HG02852 (cell line): ENCODE measurements around the gene C1D.
"Not testable (repeated sequence)": the region's sequence is repeated elsewhere in the genome, so short reads cannot be mapped to it uniquely, and the experiment has no call there.

ENCODE experiments used
- ATAC-seq: cut with Tn5 transposase; IDR thresholded peaks from one replicate; pipeline ENCODE4 v1.9.1; 2021; ENCODE audit warnings: mild to moderate bottlenecking, moderate library complexity; ENCODE audit not compliant: unreplicated experiment

C1D gene, protein sequence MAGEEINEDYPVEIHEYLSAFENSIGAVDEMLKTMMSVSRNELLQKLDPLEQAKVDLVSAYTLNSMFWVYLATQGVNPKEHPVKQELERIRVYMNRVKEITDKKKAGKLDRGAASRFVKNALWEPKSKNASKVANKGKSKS

DNA sequence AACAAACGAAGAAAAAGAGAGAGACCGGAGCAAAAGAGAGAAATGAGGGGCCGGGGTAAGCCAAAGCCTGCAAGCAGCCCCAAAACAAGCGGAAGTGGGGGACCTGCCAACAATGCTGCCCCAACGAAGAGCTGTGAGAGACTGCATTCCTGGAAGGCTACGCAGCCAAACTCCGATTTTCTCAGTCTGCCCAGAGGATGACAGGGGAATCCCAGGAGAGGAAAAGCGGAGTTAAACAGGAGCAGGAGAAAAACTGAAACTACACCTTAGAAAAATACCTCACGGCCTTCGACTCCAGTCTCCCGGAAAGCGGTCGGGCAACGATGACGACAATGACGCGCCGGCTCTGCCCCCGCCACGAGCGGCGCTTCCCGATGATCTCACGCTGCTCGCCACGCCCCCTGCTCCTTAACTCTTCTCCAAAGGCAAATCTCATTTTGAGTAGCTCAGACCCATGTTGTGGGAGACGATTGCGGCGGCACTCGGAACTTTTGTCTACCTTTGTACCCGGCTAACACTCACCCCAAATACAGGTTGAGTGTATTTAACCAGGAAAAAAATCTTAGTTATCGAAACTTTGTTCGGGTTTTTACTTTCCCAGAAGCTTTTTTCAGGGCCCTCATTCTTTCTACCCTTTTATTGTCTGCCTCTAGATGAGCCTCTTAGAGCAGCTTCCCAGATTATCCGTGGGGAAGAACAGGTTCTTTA lies at the start of gene C1D:
Gene C1D, minus strand, starts transcription at position 325 of the 708 bp plus-strand sequence. CDS start 15,694 bp downstream, outside the sequence.
- peak; percentile 90 for ATAC-seq

DNA sequence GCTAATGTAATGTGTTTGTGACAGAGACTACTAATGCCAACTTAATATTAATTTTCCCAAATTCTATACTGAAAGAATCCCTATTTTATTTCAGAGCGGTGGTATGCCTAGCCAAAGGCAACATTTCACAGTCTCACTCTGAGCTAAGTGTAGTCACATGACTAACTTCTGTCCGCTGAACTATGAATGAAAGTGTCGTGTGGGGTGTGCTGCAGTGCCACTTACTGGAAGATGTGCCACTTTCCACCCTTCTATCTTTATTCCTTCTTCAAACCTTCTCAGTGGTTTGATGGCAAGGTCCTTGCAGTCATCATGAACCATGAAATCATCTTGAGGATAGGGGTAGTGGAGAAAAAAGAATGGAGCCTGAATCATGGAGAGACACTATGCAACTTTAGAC lies 47.3 kb upstream of the C1D start:
- ATAC-seq: peak; percentile 78

DNA sequence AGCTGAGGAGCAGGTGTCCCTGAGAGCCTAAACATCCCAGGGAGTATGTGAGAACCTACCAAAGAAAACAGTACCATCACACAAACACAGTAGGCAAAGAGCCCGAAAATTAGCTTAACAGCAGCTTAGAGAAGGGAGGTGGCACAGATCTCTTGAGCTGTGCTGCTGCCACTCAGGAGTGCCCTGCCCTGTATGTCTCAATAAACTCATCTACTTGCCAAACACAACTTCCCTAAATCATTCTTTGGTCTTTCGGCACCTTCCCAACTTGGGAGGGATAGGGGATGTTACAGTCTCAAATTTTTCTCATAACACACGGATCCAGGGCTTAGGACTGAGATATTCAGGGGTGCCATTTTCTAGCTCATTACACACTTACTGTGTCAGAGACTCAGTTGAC lies 45.3 kb upstream of the C1D start:
- ATAC-seq: no peak

DNA sequence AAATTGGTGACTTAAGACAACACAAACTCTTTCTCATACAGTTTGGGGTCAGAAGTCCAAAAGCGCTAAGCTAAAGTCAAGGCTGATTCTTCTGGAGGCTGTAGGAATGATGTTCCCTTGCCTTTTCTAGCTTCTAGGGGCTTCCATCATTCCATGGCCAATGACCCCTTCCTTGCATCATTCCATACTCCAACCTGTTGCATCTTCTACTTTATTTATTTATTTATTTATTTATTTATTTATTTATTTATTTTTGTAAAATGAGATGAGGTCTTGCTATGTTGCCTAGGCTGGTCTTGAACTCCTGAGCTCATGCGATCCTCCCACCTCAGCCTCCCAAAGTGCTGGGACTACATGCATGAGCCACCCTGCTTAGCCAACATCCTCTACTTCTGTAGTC lies 44.7 kb upstream of the C1D start:
- ATAC-seq: no peak

DNA sequence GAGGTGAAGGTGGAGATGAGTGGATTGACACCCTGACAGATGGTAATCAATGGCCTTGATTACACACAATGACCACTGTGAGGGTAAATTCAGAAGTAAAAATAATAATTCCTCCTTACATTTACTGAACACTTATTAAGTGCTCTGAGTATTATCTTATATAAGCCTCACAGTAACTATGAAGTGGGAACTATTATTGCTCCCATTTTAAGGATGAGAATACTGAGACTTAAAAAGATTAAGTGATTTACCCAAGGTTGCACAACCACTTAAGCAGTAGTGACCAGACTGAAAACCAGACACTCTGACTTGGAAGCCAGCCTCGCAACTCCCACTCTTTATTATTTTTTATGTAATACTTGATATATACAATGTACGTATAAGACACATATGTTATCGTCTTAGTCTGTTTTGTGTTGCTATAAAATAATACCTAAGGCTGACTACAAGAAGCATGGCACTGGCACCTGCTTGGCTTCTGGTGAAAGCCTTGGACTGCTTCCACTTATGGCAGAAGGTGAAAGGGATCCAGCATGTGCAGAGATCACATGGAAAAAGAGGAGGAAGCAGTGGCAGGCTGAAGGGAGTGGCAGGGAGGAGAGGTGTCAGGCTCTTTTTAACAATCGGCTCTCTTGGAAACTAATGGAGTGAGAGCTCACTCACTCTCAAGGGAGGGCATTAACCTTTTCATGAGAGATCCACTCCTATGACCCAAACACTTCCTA lies 41.5 kb upstream of the C1D start:
- no peak for ATAC-seq

DNA sequence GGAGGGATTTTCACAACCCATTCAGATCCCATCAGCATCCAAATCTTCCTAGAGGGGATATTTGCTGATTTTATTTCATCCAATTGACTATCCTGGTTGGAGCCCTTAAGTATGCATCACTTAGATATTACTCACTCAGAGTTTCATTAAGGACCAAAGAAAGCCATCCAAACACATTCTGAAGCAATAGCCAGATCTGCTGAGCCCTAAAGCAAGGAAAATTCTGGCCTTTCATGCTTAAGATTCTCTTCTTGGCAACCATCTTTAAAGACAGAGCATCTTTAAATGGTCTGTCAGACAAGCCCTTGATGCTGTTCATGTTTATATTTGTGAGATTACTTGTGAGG lies 40.9 kb upstream of the C1D start:
- no peak for ATAC-seq

DNA sequence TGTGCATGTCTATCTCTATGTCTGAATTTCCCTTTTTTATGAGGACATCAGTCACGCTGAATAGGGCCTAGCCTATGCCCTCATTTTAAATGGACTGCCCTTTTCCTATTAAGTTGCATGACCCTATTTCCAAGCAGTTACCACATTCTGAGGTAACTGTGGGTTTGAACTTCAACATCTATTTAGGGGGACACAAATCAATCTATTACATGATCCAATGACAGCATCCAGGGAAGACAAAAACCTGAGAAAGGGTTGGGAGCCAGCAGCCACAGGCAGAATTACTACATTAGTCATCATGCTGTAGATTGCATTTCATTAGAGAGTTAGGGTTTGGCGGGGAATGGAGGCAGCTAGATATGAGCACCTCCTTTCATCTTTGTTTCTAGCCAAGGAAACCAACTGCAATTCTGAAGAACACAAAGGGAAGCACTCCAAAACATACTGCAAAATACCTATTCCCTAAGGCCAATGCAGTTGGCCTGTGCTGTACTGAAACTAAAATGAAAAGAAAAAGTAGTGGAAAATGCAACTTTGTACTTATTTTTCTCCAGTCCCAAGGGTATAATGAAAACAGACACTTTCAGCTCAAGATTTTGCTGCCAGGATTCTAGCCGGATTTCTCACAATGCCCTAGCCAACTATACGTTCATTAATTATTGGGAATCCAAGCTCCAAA lies 40.4 kb upstream of the C1D start:
- ATAC-seq: no peak

DNA sequence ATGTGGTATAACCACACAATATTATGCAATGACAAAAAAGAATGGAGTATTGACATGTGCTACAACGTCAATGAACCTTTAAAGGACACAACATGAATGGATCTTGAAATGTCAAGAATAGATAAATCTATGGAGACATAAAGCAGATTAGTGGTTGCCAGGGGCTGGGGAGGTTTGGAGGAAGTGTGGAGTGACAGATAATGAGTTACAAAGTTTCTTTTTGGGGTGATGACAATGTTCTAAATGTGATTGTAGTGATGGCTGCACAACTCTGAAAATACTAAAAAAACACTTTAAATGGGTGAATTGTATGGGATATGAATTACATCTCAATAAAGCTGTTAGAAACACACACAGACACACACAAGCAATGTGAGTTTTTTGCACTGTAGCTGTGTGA lies 37.4 kb upstream of the C1D start:
- no peak for ATAC-seq

DNA sequence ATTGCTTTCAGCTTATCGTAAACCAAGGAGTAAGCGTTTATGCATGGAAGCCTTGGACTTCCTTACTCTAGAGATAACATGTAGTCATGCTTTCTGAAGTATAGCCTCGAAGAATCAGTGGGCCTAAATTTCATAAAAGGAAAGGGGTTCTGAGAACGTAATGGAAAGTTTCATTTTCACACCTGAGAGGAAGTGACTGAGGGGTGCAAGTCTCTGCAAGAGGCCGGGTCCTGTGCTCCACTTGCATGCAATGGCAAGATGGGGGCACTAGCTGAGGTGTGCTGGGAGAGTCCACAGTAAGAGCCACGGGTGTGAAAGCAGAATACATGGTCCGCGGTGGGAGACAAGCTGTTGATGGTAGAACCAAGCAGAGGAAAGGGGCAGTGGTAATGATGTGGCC lies 36.5 kb upstream of the C1D start:
- ATAC-seq: no peak

DNA sequence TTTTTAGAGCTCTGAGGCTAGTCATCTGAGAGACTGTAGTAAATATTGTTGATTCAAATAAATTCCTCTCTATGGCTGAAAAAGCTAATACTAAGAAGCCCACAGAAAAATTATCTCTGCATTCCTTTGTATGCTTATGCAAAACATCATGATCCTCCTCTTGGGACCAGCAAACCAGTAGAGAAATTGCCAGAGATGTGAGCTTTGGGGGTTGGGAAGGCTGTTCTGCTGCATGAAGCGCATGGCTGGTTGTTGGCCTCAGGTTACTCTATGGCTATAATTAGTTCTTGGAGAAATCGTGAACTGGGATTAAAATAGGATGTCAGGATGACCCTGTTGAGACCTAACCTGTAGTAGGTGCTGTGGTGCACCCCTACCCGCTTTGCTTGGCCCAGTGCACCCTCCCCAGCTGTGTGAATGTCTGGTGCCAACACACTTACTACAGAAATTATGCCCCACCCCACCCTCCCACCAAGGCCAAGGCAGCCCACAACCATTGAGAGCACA lies 35.5 kb upstream of the C1D start:
- no peak for ATAC-seq

DNA sequence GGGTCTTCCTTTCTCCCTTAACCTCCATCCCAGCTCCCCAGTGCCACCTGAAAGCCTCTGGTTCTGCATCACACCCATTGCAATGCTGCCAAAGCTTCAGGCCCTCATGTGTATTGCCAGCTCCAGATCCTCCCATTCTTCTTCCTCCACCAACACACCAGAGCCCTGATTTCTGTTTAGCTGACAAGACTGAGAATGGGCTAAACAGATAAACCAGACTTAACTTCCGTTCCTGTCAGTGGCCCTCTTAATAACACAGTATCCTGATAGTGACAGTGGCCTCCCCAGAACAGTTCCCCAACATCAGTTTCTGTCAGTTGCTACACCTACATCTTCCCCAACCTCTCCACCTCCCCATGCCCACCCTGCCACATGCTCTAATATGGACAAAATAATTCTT lies 31.3 kb upstream of the C1D start:
- no peak for ATAC-seq

DNA sequence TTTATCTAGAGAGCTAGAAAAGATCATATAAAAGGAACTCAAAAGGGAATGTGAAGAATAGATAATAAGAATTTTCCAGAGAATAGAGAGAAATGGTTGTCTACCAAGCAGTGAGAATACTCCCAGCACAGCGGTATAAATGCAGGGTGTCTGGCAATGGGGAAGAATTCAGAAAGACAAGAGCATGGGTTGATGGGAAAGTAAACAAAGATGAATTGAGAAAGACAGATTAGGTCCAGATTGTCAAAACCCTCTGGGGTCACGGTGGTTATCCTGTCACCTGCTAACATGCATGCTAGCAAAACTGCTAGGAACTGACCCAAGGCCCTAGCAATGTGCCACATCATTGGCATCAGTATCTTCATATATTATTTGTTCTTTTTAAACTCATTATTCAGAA lies 30.8 kb upstream of the C1D start:
- no peak for ATAC-seq

DNA sequence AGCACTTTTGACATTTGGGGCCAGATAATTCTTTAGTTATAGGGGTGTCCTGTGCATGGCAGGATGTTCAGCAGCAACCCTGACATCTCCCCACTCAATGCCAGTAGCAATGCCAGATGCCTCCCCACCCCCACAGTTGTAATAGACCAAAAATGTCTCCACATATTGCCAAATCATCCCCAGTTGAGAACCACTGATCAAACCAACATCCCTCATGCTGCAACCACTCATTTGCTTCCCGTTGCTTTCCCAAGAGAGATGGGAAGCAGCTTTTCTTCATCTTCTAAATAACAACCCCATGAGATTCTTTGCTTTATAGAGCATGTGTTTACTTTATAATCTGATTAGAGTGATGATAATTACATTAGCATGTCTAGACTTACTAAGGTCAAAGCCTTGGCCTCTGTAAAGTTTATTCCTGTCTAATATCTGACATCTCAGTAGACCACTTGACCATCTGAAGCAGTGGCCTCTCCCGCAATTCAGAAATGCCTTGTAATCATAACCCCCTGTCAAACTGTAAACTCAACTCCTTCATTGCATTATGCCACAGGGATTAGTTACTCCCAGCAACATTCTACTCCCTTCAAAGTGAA lies 28.7 kb upstream of the C1D start:
- no peak for ATAC-seq

DNA sequence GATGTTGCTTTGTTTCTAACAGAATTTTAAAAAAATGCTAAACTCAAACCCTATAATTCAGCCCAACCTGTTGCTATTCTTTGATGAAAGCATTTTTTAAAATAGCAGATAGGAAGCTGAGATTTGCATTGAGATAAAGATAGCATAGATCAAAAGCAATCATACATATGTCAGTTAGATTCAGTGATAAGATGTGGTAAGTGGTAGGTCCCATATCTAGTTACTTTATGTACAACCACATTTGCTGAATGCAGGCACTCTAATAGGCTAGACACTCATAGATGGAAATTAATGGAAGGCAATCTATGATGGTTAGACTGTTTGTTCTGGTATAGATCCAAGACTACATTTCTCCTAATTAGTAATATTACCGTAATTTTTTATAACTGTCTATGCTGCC lies 27.2 kb upstream of the C1D start:
- ATAC-seq: no peak

DNA sequence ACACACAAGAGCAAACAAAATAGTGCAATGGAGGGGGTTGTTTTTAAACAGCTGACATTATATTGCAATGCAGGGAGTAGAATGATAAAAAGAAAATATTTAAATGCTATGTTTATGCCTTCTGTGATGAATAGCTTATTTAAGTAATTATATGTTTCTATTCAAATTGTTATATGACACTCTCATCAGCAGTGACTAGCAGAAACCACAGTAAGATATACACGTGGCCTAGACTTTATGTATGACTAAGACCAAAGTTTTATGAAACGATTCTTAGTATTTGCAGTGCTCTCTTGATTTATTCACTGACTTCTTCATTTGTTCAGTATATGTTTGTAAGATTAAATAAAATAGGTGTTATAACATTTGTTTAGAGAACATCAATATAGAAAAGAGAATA lies 26.1 kb upstream of the C1D start:
- ATAC-seq: no peak

DNA sequence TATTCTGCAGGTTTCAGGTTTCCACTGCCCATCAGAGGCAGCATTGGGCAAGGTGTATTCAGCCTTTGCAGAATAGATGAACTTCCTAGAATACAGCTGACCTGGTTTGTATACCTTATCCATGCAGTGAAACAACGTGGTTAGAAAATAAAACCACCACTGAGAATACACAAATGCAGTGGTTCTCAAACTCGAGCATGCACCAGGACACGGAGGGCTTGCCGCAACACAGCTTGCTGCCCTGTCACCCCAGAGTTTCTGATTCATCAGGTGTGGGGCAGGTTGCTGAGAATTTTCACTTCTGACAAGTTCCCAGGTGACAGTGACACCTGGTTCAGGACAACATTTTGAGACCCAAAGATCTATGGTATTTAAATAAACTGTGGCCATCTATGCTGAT lies 23.4 kb upstream of the C1D start:
- peak; percentile 61 for ATAC-seq

DNA sequence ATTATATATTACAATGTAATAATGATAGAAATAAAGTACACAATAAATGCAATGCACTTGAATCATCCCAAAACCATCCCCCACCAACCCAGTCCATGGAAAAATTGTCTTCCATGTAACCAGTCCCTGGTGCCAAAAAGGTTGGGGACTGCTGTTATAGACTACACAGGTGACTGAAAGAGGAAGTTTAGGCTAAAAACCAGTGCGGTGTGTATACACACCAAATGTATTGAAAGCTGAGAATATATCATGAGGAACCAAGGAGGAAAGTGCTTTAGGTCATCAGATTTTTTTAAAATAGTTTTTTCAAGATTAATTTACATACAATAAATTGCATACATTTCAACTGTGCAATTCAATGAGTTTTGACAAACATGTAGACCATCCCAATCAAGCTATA lies 20.5 kb upstream of the C1D start:
- ATAC-seq: peak; percentile 72

DNA sequence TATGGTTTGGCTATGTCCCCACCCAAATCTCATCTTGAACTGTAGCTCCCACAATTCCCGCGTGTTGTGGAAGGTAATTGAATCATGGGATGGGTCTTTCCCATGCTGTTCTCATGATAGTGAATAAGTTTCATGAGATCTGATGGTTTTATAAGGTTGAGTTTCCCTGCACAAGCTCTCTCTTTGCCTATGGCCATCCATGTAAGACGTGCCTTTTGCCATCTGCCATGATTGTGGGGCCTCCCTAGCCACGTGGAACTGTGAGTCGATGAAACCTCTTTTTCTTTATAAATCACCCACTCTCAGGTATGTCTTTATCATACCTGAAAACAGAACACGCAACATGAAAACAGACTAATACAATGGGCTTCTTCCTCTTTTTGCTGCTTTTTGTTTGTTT lies 11.2 kb upstream of the C1D start:
- ATAC-seq: no peak

DNA sequence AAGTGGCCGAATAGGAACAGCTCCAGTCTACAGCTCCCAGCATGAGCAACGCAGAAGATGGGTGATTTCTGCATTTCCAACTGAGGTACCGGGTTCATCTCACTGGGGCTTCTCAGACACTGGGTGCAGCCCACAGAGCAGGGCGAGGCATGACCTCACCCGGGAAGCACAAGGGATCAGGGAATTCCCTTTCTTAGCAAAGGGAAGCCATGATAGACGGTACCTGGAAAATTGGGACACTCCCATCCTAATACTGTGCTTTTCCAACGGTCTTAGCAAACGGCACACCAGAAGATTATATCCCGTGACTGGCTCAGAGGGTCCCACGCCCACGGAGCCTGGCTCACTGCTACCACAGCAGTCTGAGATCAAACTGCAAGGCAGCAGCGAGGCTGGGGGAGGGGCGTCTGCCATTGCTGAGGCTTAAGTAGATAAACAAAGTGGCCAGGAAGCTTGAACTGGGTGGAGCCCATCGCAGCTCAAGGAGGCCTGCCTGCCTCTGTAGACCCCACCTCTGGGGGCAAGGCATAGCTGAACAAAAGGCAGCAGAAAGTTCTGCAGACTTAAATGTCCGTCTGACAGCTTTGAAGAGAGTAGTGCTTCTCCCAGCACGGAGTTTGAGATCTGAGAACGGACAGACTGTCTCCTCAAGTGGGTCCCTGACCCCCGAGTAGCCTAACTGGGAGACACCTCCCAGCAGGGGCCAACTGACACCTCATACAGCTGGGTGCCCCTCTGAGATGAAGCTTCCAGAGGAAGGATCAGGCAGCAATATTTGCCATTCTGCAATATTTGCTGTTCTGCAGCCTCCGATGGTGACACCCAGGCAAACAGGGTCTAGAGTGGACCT lies 1.2 kb upstream of the C1D start:
- ATAC-seq: not testable (repeated sequence)

DNA sequence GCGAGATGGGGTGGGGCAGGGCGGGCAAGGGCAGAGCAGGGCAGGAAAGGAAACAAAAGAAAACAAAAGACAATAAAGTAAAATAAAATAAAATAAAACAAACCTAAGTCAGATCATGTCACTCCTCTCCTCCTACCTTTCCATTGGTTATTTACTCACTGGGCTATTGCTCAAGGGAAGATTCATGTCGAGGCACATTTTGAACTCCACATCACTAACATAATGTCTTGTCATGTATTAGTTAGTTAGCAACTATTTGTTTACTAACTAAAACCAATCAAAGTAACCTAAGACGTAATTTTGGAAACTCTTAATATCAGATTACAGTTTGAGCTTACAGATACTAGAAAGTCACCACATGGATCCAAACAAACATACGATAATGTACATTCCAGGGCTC lies 2.2 kb downstream of the C1D start:
- no peak for ATAC-seq
